Effector CD8-positive, alpha-beta T cell (primary cell): ENCODE data around the gene GALP.
A peak's percentile ranks its signal among the peaks of the same experiment; 100 is the strongest.
"Not testable (repeated sequence)": the region's sequence is repeated elsewhere in the genome, so short reads cannot be mapped to it uniquely, and the experiment has no call there.

Experiments used
- DNase-seq: peaks from one replicate; lab custom pipeline; 2025; lab: John Stamatoyannopoulos, UW
- total RNA-seq, 4 experiments: gene quantifications; one replicate each; lab custom pipeline; 2026; lab: John Stamatoyannopoulos, UW

GALP gene
- total RNA-seq = 0 to 0.19 (median 0.04) reads per million in 4 experiments

DNA sequence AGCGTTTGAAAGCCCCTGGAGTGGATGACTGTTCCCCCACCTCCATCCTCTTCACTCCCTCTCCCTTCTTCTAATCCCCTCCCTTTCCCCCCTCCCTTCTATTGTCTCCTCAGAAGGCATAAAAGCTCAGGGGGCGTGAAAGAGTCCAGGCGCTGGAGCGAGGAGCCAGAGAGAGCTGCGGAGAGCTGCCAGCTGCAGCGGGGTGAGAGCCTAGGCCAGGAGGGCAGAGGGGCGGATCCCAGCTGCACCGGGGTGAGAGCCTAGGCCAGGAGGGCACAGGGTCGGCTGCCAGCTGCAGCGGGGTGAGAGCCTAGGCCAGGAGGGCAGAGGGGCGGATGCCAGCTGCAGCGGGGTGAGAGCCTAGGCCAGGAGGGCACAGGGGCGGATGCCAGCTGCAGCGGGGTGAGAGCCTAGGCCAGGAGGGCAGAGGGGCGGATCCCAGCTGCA lies at the start of gene GALP:
Gene GALP, plus strand, starts transcription at position 148 of the 447 bp plus-strand sequence. CDS start 1,101 bp downstream, outside the sequence.
- DNase-seq = not testable (repeated sequence)

DNA sequence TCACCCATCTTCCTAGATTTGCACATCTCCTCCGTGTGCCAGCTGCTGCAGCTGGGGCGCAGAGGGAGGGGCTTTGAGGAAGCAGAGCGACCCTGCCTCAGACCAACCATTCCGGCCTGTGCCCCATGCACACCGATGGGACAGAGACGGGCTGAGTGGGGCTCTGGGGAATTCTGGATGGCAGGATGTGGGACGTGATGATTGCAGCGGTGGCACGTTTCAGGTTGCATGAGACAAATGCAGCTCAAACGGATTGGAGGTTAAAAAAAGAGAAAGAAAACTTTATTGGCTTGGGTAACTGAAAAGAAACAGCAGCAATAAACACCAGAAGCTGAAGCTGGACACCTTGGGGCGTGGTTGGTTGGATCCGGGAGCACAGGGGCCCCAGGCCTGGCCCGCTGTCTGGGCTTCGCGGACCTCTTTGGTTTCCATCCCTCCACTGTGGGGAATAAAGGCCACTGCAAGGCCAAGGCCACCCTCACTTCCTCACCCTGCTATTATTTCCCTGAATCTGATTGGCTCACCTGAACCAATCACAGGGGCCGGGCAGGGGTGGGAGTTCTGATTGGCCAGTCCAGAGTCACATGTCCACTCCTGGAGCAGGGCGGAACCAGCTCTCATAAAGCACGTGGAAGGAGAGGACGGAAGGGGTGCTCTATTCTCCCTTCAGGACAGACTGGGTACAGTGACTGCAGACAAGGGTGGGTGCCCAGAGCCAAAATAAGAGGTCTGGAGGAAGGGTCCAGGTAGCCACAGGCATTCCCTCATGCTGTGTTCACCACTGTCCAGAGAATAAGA lies 48.6 kb upstream of the GALP start:
- DNase-seq = no peak

DNA sequence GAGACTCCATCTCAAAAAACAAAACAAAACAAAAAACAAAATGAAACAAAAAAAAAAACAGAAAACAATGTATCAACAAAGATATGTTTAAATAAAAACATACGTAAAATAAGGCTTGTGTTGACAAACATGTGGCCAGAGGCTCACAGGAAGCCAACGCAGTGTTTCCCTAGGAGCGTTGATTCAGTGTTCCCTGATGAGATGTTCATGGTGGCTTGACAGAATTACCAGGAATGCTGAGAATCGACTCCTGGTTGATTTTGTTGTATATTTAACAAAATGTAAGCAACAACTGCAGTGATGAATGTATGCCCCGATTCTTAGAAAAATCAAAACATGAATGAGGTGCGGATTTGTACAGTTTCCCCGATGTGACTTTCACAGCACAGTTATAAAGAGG lies 45.8 kb upstream of the GALP start:
- DNase-seq = no peak

DNA sequence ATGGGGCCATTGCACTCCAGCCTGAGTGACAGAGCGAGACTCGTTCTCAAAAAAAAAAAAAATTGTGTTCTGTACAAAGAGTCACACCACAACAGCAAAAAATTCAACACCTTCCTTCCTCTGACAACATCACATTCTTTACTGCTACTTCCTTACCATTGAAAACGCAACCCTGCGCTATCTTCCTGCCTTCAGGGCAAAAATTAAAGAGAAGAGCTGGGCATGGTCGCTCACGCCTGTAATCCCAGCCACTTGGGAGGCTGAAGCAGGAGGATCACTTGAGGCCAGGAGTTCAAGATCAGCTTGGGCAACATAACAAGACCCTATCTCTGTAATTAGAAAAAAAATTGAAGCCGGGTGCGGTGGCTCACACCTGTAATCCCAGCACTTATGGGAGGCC lies 44.2 kb upstream of the GALP start:
- no peak for DNase-seq

DNA sequence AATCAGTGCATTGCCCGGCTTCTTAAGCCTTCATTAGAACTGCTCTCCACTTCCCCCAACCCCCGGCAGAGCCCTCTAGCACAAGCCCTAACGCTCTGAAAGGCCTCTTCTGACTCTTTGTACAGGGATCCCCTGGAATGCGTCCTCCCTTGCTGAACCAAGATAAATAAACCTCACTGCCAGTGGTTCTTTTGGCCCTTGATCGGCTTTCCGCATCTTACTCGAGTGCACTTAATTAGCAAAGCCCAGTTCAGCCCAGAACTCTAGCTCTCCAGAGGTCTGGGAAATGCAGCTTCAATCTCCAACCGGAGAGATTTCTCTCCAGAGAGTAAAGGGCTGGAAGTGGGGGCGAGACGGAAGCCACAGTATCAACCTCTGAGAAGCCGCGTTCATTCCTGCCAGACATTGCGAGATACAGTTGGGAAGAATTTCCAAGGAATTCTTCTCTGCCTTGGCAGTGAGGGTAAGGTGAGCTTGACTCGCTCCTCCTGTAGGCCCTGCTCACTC lies 43.4 kb upstream of the GALP start:
- no peak for DNase-seq

DNA sequence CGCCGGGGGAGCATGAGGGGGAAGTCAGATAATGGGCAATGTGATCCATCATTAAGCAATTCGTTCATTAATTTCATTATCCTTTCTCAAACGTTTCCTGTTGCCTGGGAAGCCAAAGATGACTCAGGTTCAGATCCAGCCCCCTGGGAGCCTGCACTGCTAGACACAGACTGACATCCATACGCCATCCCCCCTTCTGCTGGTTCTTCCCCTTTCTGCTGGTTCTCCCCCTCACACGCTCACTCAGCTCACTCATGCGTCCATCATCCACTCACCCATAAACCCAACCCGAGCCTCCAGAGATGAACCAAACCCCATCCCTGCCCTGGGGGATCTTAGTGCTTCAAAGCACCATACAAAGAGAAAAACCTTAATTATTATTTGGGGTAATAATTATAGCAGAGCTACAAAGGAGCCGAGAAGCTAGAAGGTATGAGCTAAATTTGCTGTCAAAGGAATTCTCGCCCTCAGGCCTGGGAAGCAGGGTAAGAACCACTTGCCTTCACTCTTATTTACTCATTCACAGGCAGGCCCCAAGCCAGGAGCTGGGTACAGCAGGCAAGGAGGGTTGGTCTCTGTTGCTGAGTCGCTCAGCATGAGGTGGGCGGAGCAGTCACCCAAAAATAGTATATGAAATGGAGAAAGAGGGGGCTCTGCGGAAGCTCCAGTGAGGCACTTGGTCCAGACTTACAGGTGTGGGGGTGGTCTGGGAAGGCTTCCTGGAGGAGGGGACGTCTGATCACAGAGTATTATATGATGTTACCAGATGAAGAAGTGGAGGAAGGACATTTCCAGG lies 41.8 kb upstream of the GALP start:
- no peak for DNase-seq

DNA sequence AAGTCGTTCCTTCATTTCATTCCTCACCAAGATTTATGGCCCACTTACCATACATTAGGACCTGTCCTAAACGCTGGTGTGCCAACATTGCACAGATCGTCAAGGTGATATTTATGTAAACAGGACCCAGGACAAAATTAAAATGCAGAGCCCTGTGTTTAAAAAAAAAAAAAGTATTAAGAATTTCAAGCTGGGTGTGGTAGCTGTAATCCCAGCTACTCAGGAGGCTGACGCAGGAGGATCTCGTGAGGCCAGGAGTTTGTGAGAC lies 41.2 kb upstream of the GALP start:
- DNase-seq = no peak

DNA sequence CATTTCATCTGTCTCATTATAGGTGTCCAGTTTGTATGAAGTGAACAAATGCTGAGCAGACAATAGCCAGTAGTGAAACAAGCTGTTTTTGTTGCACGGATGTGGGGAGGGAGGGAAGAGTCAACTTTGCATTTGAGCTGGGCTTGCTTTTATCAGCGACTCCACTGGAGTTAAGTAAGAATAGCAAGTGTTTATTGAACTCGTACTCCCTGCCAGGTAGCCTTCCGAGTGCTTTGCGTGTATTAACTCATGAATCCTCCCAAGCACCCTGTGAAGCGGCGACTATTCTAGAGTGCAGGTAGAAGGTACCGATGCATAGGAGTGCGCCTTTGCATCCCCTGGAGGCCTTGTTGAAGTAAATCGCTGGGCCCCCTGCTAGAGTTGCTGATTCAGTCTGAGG lies 39.4 kb upstream of the GALP start:
- no peak for DNase-seq

DNA sequence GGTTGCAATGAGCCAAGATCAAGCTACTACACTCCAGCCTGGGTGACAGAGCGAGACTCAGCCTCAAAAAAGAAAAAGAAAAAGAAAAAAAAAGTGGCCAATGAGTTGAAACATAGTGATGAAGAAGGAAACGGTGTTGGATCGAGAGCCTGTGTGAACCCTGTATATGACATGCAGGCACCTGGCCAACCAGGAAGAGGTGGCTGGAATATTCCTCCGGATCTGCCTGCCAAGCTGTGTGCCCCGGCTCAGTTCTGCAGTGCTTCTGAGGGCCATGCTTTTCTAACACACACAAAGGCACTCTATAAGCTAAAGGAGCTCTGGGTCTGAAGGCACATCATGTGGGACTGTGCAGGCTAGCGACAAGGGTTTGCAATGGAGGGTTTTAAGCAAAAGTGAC lies 38.4 kb upstream of the GALP start:
- DNase-seq = no peak

DNA sequence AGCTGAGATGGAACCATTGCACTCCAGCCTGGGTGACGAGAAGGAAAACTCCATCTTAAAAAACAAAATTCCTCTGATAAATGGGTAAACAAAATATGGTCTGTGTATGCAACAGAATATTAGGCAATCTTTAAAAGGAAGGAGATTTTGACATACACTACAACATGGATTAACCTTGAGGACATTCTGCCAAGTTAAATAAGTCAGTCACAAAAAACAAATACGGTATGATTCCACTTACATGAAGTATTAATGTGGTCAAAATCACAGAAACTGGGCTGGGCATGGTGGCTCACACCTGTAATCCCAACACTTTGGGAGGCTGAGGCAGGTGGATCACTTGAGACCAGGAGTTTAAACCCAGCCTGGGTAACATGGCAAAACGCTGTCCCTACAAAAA lies 37.7 kb upstream of the GALP start:
- DNase-seq = no peak

DNA sequence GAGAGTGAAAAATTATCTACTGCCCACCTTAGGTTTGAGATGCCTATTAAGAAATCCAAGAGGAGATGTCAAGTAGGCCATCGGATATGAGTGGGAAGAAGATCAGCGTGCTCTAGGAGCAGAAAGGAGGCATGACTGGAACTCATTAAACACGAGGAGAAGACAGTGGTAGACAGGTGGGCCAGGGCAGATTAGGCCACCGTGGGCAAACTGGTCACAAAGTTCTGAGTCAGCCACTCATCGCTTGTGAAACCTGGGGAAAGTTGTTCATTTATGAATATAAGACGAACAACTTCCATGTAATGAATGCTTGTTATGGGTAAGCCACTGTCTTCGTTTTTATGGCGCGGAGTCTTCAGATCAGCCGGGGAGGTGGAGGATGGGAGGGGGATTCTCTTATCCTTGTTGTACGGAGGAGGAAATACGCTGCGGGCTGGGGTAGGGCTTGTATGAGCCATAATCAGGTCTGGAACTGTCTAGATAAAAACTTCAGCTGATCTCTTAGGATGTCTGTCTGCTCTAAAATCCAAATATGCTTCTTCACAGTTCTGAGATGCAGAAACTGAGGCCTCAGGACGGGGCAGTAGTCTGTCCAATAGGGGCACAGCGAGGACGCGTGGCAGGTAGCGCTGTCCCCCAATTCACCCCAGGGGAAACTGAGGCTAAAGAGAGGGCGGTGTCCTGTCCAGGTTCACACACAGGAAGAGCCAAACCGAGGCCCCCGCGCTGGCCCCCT lies 35.8 kb upstream of the GALP start:
- DNase-seq = no peak

DNA sequence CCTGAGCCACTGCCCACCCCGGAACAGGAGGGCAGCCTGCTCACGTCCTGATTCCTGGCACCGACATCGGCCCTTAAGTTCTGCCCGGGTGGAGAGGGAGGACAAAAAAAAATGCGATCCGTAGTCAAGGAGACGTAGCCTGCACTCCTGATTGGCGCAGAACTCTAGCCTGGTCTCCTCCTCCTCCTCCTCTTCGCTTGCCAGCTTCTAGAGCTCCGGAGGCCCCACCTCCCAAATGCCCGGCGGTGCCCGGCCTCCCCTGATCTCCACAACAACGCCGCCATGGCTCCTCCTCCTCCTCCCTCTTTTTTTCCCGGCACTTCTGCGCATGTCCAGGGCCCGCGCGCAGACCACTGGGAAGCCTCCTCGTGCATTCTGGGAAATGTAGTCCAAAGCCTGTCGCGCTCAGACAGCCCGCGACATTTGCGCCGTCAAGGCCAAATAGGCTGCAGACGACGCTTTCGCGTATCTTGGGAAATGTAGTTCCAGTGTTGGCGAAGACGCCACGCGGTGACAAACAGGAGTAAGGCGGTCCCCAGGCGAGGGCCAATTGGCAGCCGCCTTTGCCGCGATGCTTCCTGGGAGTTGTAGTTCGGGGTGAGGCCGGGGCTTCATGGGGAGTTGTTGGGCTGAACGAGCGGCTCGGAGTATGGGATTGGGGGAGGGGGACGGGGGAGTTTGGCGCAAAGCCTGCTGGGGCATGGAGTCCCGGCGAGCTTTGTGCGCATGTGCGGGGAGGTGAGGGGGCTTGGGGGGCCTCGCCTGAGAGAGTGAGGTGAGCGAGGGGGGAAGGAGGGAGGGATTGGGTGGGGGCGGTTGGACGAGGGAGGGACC lies 35.0 kb upstream of the GALP start, which contains the start of gene ZNF444:
Gene ZNF444, plus strand, starts transcription at position 705 of the 834 bp plus-strand sequence. CDS start 5,625 bp downstream, outside the sequence.
- peak; percentile 100 for DNase-seq

DNA sequence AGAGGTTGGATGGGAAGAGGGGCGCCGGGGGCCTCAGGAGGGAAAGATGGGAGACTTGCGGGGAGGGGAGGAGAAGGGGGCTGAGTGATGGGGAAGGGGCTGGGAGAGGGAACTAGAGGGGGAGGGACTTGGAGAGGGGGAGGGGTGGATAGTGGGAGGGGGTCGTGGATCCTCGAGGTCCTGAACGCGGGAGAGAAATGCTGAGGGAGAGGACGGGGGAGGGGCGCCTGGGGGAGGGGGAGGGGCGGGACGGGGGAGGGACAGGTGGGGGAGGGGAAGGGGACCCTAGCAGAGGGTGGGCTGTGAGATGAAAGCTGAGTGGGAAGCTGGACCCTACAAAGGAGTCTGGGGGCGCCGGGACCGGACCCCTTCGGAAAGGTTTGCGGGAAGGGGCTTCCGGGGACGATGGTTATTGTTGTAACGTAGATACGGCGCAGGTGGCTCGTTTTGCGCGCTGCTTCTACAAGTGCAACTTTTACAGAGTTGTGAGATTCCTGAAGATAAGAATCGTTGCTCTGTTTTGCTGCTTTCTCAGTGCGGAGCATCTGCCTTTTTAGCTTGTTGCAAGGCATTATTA lies 34.3 kb upstream of the GALP start:
- DNase-seq = peak; percentile 28

DNA sequence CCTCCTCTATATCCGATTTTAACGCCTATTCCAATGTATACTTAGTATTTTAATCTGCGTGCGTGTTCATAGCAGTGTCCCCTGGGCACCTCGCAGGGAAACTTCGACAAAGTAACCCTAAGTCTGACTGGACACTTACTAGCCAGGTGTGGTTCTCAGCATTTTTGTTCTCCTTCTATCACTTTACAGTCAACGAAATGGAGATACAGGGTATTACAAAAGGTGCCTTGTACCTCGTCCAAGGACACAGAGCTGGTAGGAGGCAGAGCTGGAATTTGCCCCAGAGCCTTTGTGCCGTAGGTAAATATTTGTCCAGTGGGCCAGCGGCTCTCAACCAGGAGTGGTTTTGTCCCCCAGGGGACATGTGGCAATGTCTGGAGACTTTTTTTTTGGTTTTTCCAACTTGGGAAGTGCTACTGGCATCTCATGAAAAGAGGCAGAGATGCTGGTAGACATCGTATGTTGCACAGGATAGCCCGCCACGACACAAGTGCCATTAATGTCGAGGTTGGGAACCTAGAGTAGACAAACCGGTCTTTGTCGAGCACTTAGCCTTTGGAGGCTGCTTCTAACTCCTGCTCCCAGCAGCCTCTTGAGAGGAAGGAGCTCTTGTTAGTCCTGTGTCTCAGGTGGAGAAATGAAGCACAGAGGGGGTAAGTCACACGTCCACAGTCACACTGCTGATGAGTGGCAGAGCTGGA lies 33.6 kb upstream of the GALP start:
- no peak for DNase-seq

DNA sequence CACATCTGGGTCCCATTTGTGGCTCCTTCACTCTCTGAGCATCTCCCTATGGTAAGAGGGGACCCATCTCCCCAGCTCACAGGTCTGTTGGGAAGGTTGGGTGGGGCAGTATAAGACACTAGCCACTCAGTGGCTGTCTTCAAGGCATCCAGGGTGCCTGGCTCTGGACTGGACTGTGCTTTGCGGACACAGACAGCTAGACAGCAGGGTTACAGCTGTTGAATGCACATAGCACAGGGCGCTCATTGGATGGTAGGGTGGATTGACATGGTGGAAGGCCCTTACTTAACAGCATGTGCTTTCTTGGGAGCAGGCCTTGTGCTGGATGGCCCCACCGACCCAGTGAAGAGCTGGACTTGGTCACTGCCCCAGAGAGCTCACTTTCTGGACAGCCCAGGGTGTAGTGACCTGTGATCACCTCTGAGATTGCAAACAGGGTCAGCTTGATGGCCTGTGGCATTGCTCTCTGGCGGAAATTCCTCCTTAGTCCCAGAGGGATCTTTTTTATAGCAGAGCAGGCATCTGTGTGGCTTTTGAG lies 32.8 kb upstream of the GALP start:
- no peak for DNase-seq

DNA sequence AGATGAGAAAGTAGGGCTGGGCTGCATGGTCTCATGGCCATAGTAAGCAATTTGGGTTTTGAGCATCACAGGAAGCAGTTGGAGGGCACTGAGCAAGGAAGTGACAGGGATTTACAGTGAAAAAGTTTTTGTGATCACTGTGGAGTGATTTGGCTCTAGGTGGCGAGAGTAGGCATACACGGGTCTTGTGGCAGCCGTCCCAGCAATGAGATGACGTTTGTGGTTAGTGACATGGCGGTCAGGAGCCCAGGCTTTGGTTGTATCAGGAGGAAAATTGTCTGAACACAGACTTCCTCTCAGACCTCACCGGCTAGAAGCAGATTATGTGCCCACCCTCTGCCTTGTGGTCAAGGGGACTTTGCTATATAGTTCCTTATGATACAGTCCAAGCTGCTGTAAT lies 31.4 kb upstream of the GALP start:
- no peak for DNase-seq

DNA sequence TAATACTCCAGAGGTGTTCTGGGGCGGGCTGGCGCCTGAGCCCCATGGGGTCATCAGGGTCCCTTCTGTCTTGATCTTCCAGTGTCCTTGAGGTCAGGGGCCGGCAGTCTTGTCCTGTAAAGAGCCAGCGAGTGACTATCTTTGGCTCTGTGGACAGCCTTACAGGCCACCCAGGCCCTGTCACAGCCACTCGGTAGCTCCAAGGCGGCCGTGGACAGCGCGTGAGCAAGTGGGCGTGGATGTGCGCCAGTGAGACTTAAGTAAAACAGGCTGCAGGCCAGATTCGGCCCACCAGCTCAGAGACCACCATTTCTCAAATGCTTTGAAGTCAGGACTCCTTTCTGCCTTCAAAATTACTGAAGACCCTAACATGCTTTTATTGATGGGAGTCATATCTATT lies 31.0 kb upstream of the GALP start:
- no peak for DNase-seq

DNA sequence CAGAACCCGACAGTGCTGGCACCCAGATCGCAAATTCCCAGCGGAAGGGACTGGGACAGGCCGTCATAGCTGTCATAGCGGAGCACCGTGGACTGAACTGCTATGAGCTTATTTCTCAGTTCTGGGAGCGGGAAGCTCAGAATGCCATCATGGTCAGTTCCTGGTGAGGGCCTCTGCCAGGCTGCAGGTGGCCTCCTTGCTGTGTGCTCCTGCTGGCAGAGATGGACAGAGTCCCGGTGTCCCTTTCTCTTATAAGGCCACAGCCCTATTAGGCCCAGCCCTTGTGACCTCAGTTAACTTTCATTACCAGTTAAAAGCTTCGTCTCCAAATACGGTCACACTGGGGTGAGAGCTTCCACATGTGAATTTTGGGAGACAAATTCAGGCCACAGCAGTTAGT lies 30.1 kb upstream of the GALP start:
- DNase-seq = no peak

DNA sequence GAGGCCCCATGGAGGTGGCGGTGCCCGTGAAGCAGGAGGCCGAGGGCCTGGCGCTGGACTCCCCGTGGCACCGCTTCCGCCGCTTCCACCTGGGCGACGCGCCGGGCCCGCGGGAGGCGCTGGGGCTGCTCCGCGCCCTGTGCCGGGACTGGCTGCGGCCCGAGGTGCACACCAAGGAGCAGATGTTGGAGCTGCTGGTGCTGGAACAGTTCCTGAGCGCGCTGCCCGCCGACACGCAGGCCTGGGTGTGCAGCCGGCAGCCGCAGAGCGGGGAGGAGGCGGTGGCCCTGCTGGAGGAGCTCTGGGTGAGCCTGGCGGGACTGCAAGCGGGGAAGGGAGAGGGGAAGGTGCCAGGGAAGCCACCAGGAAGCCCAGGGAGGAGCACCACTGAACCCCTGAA lies 28.9 kb upstream of the GALP start:
- DNase-seq = no peak

DNA sequence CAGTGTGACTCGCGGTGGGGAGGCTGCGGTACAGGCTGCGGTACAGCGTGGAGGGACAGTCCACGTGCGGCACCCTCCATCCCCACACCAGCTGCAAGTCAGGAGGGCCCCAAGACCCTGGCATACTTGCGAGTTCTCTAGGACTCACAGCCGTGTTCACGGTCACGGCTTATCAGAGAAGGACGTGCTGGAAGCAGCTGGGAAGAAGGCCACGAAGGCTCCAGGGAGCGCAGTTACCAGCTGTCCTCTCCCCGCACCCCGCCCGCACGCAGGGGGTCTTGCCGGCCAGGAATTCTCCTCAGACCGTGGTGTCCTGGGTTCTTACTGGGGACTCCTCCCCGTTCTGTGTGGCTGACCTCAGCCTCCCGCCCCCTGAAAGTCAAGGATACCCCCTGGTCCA lies 28.5 kb upstream of the GALP start:
- no peak for DNase-seq
